HUES6 (cell line): ENCODE measurements around the gene C20orf204.

ENCODE experiments used
- H3K27ac ChIP-seq: 2 replicates; pipeline ENCODE4 v1.7.0; 2013; ENCODE audit warnings: low read depth, mild to moderate bottlenecking, low read length, inconsistent platforms
- H3K27me3 ChIP-seq: 2 replicates; pipeline ENCODE4 v1.6.1; 2013; ENCODE audit warnings: low read length; ENCODE audit not compliant: control insufficient read depth, insufficient read depth
- H3K36me3 ChIP-seq: 2 replicates; pipeline ENCODE4 v1.6.1; 2013; ENCODE audit warnings: low read length; ENCODE audit not compliant: control insufficient read depth, insufficient read depth
- H3K4me1 ChIP-seq: 2 replicates; pipeline ENCODE4 v1.6.1; 2013; ENCODE audit warnings: low read length; ENCODE audit not compliant: control insufficient read depth, insufficient read depth
- H3K4me3 ChIP-seq: 2 replicates; pipeline ENCODE4 v1.5.1; 2013; ENCODE audit warnings: low read depth, low read length
- H3K9ac ChIP-seq: one replicate; pipeline ENCODE4 v1.6.1; 2013; ENCODE audit warnings: mild to moderate bottlenecking, low read length
- H3K9me3 ChIP-seq: 2 replicates; pipeline ENCODE4 v1.6.1; 2013; ENCODE audit warnings: low read depth, low read length; ENCODE audit not compliant: control insufficient read depth, insufficient read depth

Gene C20orf204

GRCh38 chr20:64045346-64046011 is 9.5 kb downstream of the C20orf204 start:
- peaks cover 36% of the 10 kb centered on the region for H3K4me1 ChIP-seq

GRCh38 chr20:64047046-64047389 is 11.0 kb downstream of the C20orf204 start:
- H3K4me1 ChIP-seq = peaks cover 30% of the 10 kb centered on the region
- no peaks in the 10 kb centered on the region for H3K36me3 ChIP-seq
- H3K27ac ChIP-seq = no peak overlapping the region
- no peaks in the 10 kb centered on the region for H3K9me3 ChIP-seq
- no peak overlapping the region for H3K9ac ChIP-seq
- H3K4me3 ChIP-seq = no peak overlapping the region
- peaks cover 80% of the 10 kb centered on the region for H3K27me3 ChIP-seq

More at GRCh38 chr20:64045346-64046011, 9.5 kb downstream of the C20orf204 start:
- H3K9ac ChIP-seq = no peak overlapping the region
- H3K36me3 ChIP-seq = no peaks in the 10 kb centered on the region
- H3K9me3 ChIP-seq = no peaks in the 10 kb centered on the region
- no peak overlapping the region for H3K4me3 ChIP-seq
- H3K27me3 ChIP-seq = peaks cover 83% of the 10 kb centered on the region
- H3K27ac ChIP-seq = no peak overlapping the region

GRCh38 chr20:64047968-64048401 is 12.0 kb downstream of the C20orf204 start:
- peak overlapping the region; percentile 52 for H3K4me3 ChIP-seq
- H3K4me1 ChIP-seq = peaks cover 26% of the 10 kb centered on the region
- H3K9ac ChIP-seq = peak overlapping the region; percentile 33
- H3K27me3 ChIP-seq = peaks cover 76% of the 10 kb centered on the region
- no peaks in the 10 kb centered on the region for H3K9me3 ChIP-seq
- H3K36me3 ChIP-seq = no peaks in the 10 kb centered on the region
- no peak overlapping the region for H3K27ac ChIP-seq

DNA sequence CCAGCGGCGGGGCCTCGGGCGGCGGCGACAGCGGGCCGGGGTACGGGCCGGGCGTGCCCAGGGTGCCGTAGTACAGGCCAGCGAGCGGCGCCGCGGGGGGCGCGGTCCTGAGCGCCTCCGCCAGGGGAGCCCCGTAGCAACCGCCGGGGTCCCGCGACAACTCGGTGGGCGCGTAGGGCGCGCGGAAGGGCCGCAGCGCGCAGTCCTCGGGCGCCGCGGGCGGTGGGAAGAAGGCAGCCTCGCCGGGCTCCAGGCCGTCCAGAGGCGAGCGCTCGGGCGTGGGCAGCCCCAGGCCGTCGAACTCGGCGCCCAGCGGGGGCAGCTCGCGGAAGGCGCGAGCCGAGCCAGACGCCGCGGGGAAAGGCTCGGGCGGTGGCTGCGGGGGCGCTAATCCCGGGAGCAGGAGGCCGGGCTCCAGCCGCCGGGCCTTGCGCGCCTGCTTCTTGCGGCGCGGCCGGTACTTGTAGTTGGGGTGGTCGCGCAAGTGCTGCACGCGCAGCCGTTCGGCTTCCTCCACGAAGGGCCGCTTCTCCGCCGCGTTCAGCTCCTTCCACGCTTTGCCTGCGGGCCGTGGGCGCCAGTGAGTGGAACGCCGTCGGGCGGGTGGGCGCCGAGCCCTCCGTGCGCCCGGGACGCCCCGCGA is 12.5 kb downstream of the C20orf204 start:
- peak overlapping the region; percentile 33 for H3K9ac ChIP-seq
- H3K27me3 ChIP-seq = peaks cover 73% of the 10 kb centered on the region
- H3K4me3 ChIP-seq = peak overlapping the region; percentile 52

DNA sequence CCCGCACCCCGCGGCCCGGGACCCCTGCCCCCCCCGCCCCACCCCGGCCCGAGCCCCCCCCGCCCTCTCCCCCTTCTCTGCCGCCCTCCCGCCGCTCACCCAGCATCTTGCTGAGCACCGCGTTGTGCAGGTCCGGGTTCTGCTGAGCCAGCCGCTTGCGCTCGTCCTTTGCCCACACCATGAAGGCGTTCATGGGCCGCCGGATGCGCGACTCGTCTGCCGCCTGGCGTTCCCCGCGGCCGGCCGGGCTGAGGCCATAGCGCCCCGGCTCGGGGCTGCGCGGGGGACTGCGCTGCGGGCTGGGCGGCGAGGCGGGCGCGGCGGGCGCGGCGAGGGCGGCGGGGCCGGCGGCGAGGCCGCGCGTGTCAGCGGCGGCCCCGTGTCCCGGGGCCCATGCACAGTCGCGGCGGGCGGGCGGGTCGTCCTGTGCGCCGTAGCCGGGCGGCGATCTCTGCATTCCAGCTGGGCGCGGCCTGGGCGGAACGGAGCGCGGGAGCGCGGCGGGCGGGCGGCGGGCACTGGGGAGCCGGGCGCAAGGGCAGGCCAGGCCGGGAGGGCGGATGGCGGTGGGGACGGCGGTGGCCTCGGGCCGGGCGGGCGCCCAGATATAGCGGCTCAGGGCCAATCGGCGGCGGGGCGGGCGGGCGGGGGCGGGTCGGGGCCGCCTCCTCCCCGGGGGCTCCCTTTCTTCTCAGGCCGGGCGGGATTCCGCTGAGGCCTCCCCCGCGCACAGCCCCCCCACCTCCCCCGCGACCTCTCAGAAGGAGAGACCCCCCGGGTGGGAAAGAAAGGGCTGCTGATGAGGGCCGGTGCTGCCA is 13.3 kb downstream of the C20orf204 start, which contains the start of gene SOX18:
TSS of gene SOX18 (minus strand) at position 580 of the 818 bp plus-strand sequence. CDS start at position 457, 123 bp downstream.
- H3K4me3 ChIP-seq = peak within 1 kb of the TSS; percentile 52
- H3K27ac ChIP-seq = no peak within 1 kb of the TSS
- H3K9ac ChIP-seq = peak within 1 kb of the TSS; percentile 33
- peaks cover 66% of the 10 kb centered on the region for H3K27me3 ChIP-seq
- peaks cover 37% of the 10 kb centered on the region for H3K4me1 ChIP-seq
- no peaks in the 10 kb centered on the region for H3K9me3 ChIP-seq
- no peaks in the 10 kb centered on the region for H3K36me3 ChIP-seq

More for the DNA sequence above, 12.5 kb downstream of the C20orf204 start:
- H3K36me3 ChIP-seq = no peaks in the 10 kb centered on the region
- H3K4me1 ChIP-seq = peaks cover 30% of the 10 kb centered on the region
- H3K9me3 ChIP-seq = no peaks in the 10 kb centered on the region
- H3K27ac ChIP-seq = no peak overlapping the region

DNA sequence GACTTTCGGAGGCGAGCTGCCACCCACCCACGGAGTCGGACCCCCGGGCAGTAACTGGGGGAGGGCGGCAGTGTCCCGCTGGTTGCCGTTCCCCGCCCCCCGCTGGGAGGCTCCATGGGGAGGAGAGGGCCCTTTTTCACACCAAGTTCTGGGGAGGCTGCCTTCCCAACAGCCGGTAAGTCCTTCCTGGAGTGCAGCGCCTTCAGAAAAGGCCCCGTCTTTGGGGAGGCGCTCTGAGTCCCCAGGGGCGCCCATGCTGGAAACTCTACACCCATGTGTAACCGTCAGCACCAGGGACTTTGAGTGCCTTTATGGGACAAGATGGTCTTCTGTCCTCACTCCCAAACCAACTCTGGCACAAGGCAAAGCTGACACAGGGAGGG is 13.9 kb downstream of the C20orf204 start:
- Histone ChIP-seq H3K27ac (no peak overlapping the region), H3K4me1 (peaks cover 37% of the 10 kb centered on the region), H3K4me3 (peak overlapping the region; percentile 42), H3K27me3 (peaks cover 62% of the 10 kb centered on the region), H3K36me3 (no peaks in the 10 kb centered on the region), H3K9me3 (no peaks in the 10 kb centered on the region), H3K9ac (no peak overlapping the region)

DNA sequence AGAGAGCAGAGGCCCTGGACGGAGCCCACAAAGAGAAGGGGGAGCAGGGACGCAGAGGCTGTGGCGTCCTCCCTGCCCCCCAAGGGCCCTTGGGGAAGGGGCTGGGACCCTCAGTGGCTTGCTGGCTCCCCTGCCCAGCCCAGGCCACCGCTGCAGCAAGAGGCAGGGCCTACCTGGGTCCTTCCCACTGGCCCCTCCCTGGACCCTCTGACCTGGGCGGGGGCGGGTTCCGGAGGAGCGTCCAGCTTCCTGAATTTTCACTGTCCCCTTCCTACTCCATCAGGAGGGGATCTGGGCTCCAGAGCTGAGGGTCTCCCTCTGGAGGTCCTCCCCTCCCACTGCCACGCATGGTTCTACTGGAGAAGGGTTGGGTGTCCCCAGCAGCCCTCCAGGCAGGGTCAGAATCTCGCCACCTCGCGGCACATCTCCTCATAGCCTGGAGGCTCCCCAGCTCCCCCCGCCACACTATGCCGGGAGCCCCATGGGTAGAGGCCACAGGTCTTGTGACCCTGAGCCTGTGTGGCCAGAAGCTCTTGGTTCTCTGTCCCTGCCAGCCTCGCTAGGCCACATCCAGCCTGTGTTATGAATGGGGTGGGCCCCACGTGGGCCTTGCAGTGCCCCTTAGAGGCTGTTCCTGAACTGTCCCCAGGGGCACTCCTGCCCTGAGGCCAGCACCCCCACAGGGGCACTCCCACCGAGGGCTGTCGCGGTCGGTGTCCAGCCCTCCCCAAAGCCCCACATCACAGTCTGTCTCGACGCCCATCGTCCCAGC is 14.5 kb downstream of the C20orf204 start:
- no peaks in the 10 kb centered on the region for H3K9me3 ChIP-seq
- no peak overlapping the region for H3K9ac ChIP-seq
- H3K27ac ChIP-seq = no peak overlapping the region
- peak overlapping the region; percentile 42 for H3K4me3 ChIP-seq
- H3K36me3 ChIP-seq = no peaks in the 10 kb centered on the region
- H3K27me3 ChIP-seq = peaks cover 56% of the 10 kb centered on the region
- H3K4me1 ChIP-seq = peaks cover 31% of the 10 kb centered on the region

- peaks cover 50% of the 10 kb centered on the region for H3K27me3 ChIP-seq
- no peaks in the 10 kb centered on the region for H3K36me3 ChIP-seq
- H3K4me3 ChIP-seq = no peak overlapping the region
- peaks cover 32% of the 10 kb centered on the region for H3K4me1 ChIP-seq
- no peaks in the 10 kb centered on the region for H3K9me3 ChIP-seq
- H3K27ac ChIP-seq = no peak overlapping the region
- H3K9ac ChIP-seq = no peak overlapping the region
Observed at GRCh38 chr20:64051033-64051452, 15.1 kb downstream of the C20orf204 start.

- no peaks in the 10 kb centered on the region for H3K9me3 ChIP-seq
- peaks cover 43% of the 10 kb centered on the region for H3K27me3 ChIP-seq
- H3K27ac ChIP-seq = no peak overlapping the region
- no peaks in the 10 kb centered on the region for H3K36me3 ChIP-seq
- H3K9ac ChIP-seq = no peak overlapping the region
- H3K4me3 ChIP-seq = no peak overlapping the region
- peaks cover 36% of the 10 kb centered on the region for H3K4me1 ChIP-seq
Observed at GRCh38 chr20:64051561-64052325, 15.8 kb downstream of the C20orf204 start.

DNA sequence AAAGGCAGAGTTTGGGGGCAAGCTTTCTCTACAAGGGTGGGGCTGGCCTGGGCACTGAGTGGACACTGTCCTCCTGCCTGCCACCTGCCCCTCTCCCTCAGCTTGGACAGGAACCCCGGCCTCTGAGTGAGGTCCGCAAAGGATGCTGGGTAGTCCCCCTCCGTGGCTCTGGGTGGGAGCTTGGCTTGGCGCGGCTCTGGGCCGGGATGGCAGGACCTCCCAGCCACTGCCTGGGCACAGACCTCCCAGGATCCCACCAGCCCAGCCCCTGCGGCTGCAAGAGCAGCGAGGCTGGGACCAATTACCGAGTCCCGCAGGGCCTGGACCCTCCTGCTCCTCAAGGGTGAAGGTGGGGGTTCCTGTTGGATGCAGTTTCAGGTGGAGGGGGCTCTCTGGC is 16.3 kb downstream of the C20orf204 start:
- Histone ChIP-seq H3K4me3 (no peak overlapping the region), H3K9ac (no peak overlapping the region), H3K4me1 (peaks cover 42% of the 10 kb centered on the region), H3K27me3 (peaks cover 37% of the 10 kb centered on the region), H3K27ac (no peak overlapping the region), H3K36me3 (no peaks in the 10 kb centered on the region), H3K9me3 (no peaks in the 10 kb centered on the region)
